Heart left ventricle (tissue), 16 donors: ENCODE results near the gene PCYT1A. TPM values are rescaled to one million over a fixed set of nuclear protein-coding genes. Genes with fewer than 3 reads are reported as not detected.

Experiments
- ATAC-seq, 4 donors: fragments of 200-7000 bp; cut with Tn5 transposase; one replicate each; pipeline ENCODE4 v1.9.1; 2020 to 2022; ENCODE audit warnings: moderate library complexity in 4 of 4, mild to moderate bottlenecking in 3 of 4, moderate number of reproducible peaks in 1 of 4
- DNase-seq, 5 donors: peaks; one replicate each; pipeline ENCODE4 v3.0.0-alpha.2; 2020
- H3K27ac ChIP-seq, 12 donors: fragments of 200-600 bp; sonication (generic) in 4 of 12; one replicate each; pipeline versions ENCODE4 v1.5.0 to v1.8.0; 2016 to 2022; ENCODE audit warnings: mild to moderate bottlenecking in 2 of 12
- H3K27me3 ChIP-seq, 9 donors: fragments of 200-600 bp; sonication (generic) in 2 of 9; one replicate each; pipeline versions ENCODE4 v1.5.1 to v1.8.0; 2016 to 2022; ENCODE audit warnings: mild to moderate bottlenecking in 3 of 9
- H3K36me3 ChIP-seq, 9 donors: fragments of 200-600 bp; sonication (generic) in 2 of 9; one replicate each; pipeline versions ENCODE4 v1.5.0 to v1.8.0; 2018 to 2022; ENCODE audit warnings: mild to moderate bottlenecking in 2 of 9
- H3K4me1 ChIP-seq, 12 donors: fragments of 200-600 bp; sonication (generic) in 4 of 12; one replicate each; pipeline versions ENCODE4 v1.5.0 to v1.8.0; 2016 to 2022; ENCODE audit warnings: mild to moderate bottlenecking in 3 of 12
- H3K4me3 ChIP-seq, 12 donors: fragments of 200-600 bp; sonication (generic) in 4 of 12; one replicate each; pipeline versions ENCODE4 v1.5.0 to v1.8.0; 2017 to 2022; ENCODE audit warnings: mild to moderate bottlenecking in 9 of 12, moderate library complexity in 4 of 12
- H3K9me3 ChIP-seq, 12 donors: fragments of 200-600 bp; sonication (generic) in 4 of 12; one replicate each; pipeline versions ENCODE4 v1.5.0 to v1.8.0; 2016 to 2022; ENCODE audit warnings: mild to moderate bottlenecking in 1 of 12
- POLR2A ChIP-seq, 2 donors: fragments of 450-650 bp; IDR thresholded peaks; one replicate each; pipeline ENCODE4 v1.6.1; 2017; ENCODE audit warnings: antibody characterized with exemption in 2 of 2, mild to moderate bottlenecking in 2 of 2, moderate library complexity in 2 of 2
- WGBS, 4 donors: extraction: QIAGEN DNeasy Blood & Tissue Kit in 2 of 4; methylation state at CpG; one replicate each; pipeline versions ENCODE4 v1.1.5 to v1.1.7; 2013 to 2018; 5-methylcytosine and 5-hydroxymethylcytosine counted together
- intact Hi-C, 10 donors: fragments of 100-400 bp; cut with DNase I; formaldehyde crosslinking; loops; one replicate each; pipeline versions ENCODE4 v1.11.1 to v1.14.2; 2022
- polyA plus RNA-seq, 2 donors: library from polyadenylated mRNA; stranded (reverse); fragments of 200-250 nt; gene quantifications; one replicate each; pipeline ENCODE4 v1.2.3, GENCODE V29; 2013
- total RNA-seq, 9 donors: library from RNA; depleted of rRNA in 2 of 9; stranded (reverse); fragments of >200 nt in 2 of 9; fragmentation: NEBNext Ultra II Directional in 3 of 9; extraction: Animal tissue kit (Norgen Biotek cat#: 25700) in 3 of 9; gene quantifications; one replicate each; pipeline versions ENCODE4 v1.1.0 to v1.2.4, GENCODE V29; 2016 to 2023
- TF ChIP-seq, protein P1 (sequence below), 12 donors: fragments of 200-600 bp; sonication (generic) in 4 of 12; IDR thresholded peaks; one replicate each; pipeline versions ENCODE4 v1.5.0 to v1.8.0; 2018 to 2022; ENCODE audit warnings: antibody characterized with exemption in 12 of 12, mild to moderate bottlenecking in 5 of 12
- donor health status: ischemic (EF 13 %, LVEDD 7.1; RV severe dilation, severe dysfunction).
- donor health status: healthy with polysubstance abuse.
- donor health status: DM: no; HTN: yes; CAD: no.
- donor health status: DM: no; HTN: no; CAD: no.
- donor health status: ischemic (EF 25% LVEDD 6.9; RV normal size, moderate dysfunction).
- donor health status: ischemic (EF 25% LVEDD 5.7; RV mildly dilated, moderate dysfunction).
- donor health status: healthy.
- donor health status: DM: yes; HTN: yes; CAD: no.
- donor health status: ischemic (EF 35%, LVEDD 5.7; RV mildly dilated, moderate dysfunction).
- donor health status: nonischemic (EF 11% LVEDD 7.7; RV severe dilation, severe dysfunction).
- donor health status: DM: yes; HTN: yes; CAD: no.
- donor health status: PGD.
- donor health status: ischemic (EF 29% LVEDD 5.4; RV normal size, mild dysfunction).
- donor health status: nonischemic (EF 23%, LVEDD 6.1; RV moderate dilation, normal function).

The PCYT1A gene
- total and polyA plus RNA-seq, 11 donors, result 29.4 to 149 (median 105) TPM

DNA sequence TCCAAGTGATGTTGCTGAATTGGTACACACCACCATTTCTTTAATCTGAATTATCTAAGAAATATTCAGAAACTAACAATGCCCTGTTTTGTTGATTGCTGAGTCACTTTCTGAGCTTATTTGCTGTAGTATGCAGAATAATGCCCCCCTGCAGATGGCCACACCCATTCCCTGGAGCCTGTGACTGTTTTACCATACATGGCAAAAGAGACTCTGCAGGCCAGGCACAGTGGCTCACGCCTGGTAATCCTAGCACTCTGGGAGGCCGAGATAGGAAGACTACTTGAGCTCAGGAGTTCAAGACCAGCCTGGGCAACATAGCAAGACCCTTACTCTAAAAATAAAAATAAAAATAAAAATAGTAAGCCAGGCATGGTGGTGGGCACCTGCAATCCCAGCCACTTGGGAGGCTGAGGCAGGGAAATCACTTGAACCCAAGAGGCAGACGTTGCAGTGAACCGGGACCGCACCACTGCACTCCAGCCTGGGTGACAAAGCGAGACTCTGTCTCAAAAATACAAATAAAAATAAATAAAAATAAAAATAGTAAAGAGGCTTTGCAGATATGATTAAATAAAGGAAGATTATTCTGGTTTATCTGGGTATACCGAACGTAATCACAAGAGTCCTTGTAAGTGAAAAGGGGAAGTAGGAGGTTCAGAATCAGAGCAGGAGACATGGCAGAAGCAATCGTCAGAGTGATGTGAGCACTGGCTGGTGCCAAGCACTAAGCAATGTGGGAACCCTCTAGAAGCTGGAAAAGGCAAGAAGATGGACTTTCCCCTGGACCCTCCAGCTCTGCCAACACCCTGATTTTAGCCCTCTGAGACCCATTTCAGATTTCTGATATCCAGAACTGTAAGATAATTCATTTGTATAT lies 19.0 kb downstream of the PCYT1A start:
- Histone ChIP-seq H3K4me1 (peaks cover 0 to 24% (median 5%) of the 10 kb centered on the region in 12 donors), H3K4me3 (no peak overlapping the region), H3K36me3 (peaks cover 0 to 86% (median 74%) of the 10 kb centered on the region in 9 donors), H3K27ac (peak overlapping the region in 2 of 12 donors; percentile 2 to 44), H3K27me3 (no peaks in the 10 kb centered on the region), H3K9me3 (no peaks in the 10 kb centered on the region)
- TF ChIP-seq, protein P1, sequence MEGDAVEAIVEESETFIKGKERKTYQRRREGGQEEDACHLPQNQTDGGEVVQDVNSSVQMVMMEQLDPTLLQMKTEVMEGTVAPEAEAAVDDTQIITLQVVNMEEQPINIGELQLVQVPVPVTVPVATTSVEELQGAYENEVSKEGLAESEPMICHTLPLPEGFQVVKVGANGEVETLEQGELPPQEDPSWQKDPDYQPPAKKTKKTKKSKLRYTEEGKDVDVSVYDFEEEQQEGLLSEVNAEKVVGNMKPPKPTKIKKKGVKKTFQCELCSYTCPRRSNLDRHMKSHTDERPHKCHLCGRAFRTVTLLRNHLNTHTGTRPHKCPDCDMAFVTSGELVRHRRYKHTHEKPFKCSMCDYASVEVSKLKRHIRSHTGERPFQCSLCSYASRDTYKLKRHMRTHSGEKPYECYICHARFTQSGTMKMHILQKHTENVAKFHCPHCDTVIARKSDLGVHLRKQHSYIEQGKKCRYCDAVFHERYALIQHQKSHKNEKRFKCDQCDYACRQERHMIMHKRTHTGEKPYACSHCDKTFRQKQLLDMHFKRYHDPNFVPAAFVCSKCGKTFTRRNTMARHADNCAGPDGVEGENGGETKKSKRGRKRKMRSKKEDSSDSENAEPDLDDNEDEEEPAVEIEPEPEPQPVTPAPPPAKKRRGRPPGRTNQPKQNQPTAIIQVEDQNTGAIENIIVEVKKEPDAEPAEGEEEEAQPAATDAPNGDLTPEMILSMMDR (IDR thresholded peaks at IDR 0.05), result no peak
- TF ChIP-seq POLR2A (IDR thresholded peaks at IDR 0.05), result no peak
- ATAC-seq, result peak in 2 of 4 donors; percentile 19 to 33
- WGBS, 4 donors, result 54 to 71% (median 65%) methylated on average over 9 of the region's 9 CpGs
- intact Hi-C loops, result no loop called here
- peak in 2 of 5 donors; percentile 38 to 42 for DNase-seq

DNA sequence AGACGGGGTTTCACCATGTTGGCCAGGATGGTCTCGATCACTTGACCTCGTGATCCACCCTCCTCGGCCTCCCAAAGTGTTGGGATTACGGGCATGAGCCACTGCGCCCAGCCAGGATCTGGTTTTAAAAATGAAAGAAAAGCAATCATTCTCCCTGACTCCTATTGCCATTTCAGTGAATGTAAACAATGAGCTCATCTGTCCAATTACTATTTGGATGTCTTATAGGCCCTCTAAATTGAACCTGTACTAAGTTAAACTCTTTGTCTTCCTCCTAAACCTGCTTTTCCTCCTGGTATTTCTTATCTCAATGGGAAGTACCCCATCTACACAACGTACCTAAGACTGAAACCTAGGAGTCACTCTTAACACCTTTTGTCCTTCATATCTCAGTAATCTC lies 23.7 kb downstream of the PCYT1A start:
- Histone ChIP-seq H3K36me3 (peaks cover 0 to 91% (median 70%) of the 10 kb centered on the region in 9 donors), H3K27ac (no peak overlapping the region), H3K4me1 (peaks cover 0 to 8% (median 0%) of the 10 kb centered on the region in 12 donors), H3K4me3 (no peak overlapping the region), H3K9me3 (peaks cover 0 to 5% (median 0%) of the 10 kb centered on the region in 12 donors), H3K27me3 (no peaks in the 10 kb centered on the region)
- WGBS, 4 donors, result 95 to 97% (median 96%) methylated on average over 7 of the region's 7 CpGs
- ATAC-seq, result no peak
- TF ChIP-seq, protein P1 (IDR thresholded peaks at IDR 0.05), result no peak
- TF ChIP-seq POLR2A (IDR thresholded peaks at IDR 0.05), result no peak
- no peak for DNase-seq
- intact Hi-C loops, result no loop called here

DNA sequence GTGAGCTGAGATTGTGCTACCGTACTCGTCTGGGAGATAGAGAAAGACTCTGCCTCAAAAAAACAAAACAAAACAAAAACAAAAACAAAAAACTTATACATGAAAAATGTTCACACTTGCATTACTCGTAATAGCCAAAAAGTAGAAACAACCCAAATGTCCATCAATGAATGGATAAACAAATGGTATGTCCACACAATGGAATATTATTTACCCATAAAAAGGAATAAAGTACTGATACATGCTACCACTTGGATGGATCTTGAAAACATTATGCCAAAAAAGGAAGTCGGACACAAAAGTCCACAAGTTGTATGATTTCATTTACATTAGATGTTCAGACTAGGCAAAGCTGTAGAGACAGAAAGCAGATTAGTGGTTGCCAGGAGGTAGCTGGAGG lies 26.7 kb downstream of the PCYT1A start:
- no peak overlapping the region for H3K4me3 ChIP-seq
- no peaks in the 10 kb centered on the region for H3K4me1 ChIP-seq
- DNase-seq, result no peak
- TF ChIP-seq, protein P1 (IDR thresholded peaks at IDR 0.05), result no peak
- TF ChIP-seq POLR2A (IDR thresholded peaks at IDR 0.05), result no peak
- H3K36me3 ChIP-seq, result peaks cover 0 to 88% (median 59%) of the 10 kb centered on the region in 9 donors
- WGBS, 4 donors, result 98 to 99% (median 98%) methylated on average over 4 of the region's 4 CpGs
- H3K9me3 ChIP-seq, result peaks cover 0 to 5% (median 0%) of the 10 kb centered on the region in 12 donors
- ATAC-seq, result no peak
- H3K27ac ChIP-seq, result no peak overlapping the region
- H3K27me3 ChIP-seq, result no peaks in the 10 kb centered on the region
- intact Hi-C loops, result no loop called here

DNA sequence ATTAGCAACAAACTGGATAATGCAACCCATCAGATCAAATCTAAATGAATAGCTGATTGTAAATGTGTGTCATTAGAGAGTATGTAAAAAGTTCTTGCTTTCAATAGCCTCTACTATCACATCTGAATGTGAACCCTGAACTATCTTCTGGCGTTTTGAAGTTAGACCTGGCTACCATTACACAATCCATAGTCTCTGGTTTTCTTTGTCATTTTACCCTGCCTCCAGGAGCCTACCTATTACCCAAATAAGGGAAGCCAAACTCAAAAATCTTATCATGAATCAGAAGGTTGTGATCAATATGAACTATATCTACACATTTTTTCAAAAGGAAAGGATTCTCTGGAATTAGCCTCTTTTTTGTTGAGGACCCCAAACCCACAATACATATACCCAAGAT lies 31.8 kb downstream of the PCYT1A start:
- Histone ChIP-seq H3K4me1 (no peaks in the 10 kb centered on the region), H3K9me3 (peaks cover 0 to 1% (median 0%) of the 10 kb centered on the region in 12 donors), H3K36me3 (peaks cover 0 to 72% (median 43%) of the 10 kb centered on the region in 9 donors), H3K27ac (no peak overlapping the region), H3K27me3 (no peaks in the 10 kb centered on the region), H3K4me3 (no peak overlapping the region)
- ATAC-seq (no peak), DNase-seq (no peak)
- WGBS, 4 donors, result 60 to 79% (median 73%) methylated on average over 1 of the region's 1 CpG
- intact Hi-C loops, result loop anchor here in 2 of 10 donors (10.0 kb wide), 2 partner anchors 179 to 429 kb away; partner anchors contain the start of gene UBXN7 (in 1 of the 2)
- TF ChIP-seq POLR2A (IDR thresholded peaks at IDR 0.05), result no peak
- TF ChIP-seq, protein P1 (IDR thresholded peaks at IDR 0.05), result no peak
